Parathyroid adenoma (tissue), 2 donors: Measurements from ENCODE around the gene FLRT1.

Source experiments
- H2AFZ ChIP-seq: fragments of 300-600 bp; sonication (generic); one replicate; pipeline ENCODE4 v1.7.0; 2017; ENCODE audit warnings: antibody characterized with exemption, mild to moderate bottlenecking
- H3K27ac ChIP-seq: fragments of 300-600 bp; sonication (generic); one replicate; pipeline ENCODE4 v1.7.0; 2017
- H3K27me3 ChIP-seq: fragments of 300-600 bp; sonication (generic); one replicate; pipeline ENCODE4 v1.7.0; 2017; ENCODE audit warnings: low read length; ENCODE audit not compliant: control insufficient read depth, insufficient read depth
- H3K36me3 ChIP-seq: fragments of 300-600 bp; sonication (generic); one replicate; pipeline ENCODE4 v1.7.0; 2017; ENCODE audit warnings: low read length; ENCODE audit not compliant: control insufficient read depth, insufficient read depth
- H3K4me1 ChIP-seq: fragments of 300-600 bp; sonication (generic); one replicate; pipeline ENCODE4 v1.7.0; 2017; ENCODE audit warnings: control low read depth
- H3K4me2 ChIP-seq: fragments of 300-600 bp; sonication (generic); one replicate; pipeline ENCODE4 v1.7.0; 2017; ENCODE audit warnings: low read length
- H3K4me3 ChIP-seq: fragments of 300-600 bp; sonication (generic); one replicate; pipeline ENCODE4 v1.7.0; 2017; ENCODE audit warnings: low read depth, low read length
- H3K79me2 ChIP-seq: fragments of 300-600 bp; sonication (generic); one replicate; pipeline ENCODE4 v1.7.0; 2017; ENCODE audit warnings: control low read depth
- H3K9ac ChIP-seq: fragments of 300-600 bp; sonication (generic); one replicate; pipeline ENCODE4 v1.7.0; 2017; ENCODE audit warnings: mild to moderate bottlenecking
- H3K9me3 ChIP-seq: fragments of 300-600 bp; sonication (generic); one replicate; pipeline ENCODE4 v1.7.0; 2017; ENCODE audit warnings: low read length; ENCODE audit not compliant: control insufficient read depth
- TF ChIP-seq, protein P1 (sequence below): fragments of 300-600 bp; sonication (generic); IDR thresholded peaks from one replicate; pipeline ENCODE4 v1.7.0; 2017; ENCODE audit warnings: antibody characterized with exemption, mild to moderate bottlenecking
- donor health status: primary hyperparathyroidism.

The FLRT1 gene

DNA sequence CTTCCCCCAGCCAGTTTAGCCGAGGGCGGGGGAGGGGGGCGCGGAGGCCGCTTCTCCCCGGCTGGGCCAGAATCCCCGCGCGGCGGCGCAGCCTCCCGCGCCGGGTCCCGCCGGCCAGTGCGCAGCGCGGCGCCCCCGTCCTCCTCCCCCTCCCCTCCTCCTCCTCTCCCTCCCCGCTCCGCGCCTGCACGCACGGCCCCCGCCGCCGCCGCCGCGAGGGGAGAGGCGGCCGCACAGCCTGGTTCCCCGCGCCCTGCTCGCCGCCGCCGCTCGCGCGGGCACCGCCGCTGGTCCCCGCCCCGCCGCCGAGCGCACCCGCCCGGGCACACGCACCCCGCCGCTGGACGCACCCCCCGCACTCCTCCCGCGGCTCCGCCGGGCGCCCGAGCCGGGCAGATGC lies at the start of gene FLRT1:
Gene FLRT1 (plus strand): TSS at position 356 of the 400 bp plus-strand sequence. CDS start 80,337 bp downstream, outside the sequence.
- H3K9ac ChIP-seq: no peak within 1 kb of the TSS
- H2AFZ ChIP-seq: no peak within 1 kb of the TSS
- no peaks in the 10 kb centered on the region for H3K9me3 ChIP-seq
- no peaks in the 10 kb centered on the region for H3K4me1 ChIP-seq
- H3K27ac ChIP-seq: no peak within 1 kb of the TSS
- peak within 1 kb of the TSS; percentile 68 for H3K4me2 ChIP-seq
- H3K27me3 ChIP-seq: no peaks in the 10 kb centered on the region
- no peak within 1 kb of the TSS for H3K4me3 ChIP-seq
- TF ChIP-seq, protein P1, sequence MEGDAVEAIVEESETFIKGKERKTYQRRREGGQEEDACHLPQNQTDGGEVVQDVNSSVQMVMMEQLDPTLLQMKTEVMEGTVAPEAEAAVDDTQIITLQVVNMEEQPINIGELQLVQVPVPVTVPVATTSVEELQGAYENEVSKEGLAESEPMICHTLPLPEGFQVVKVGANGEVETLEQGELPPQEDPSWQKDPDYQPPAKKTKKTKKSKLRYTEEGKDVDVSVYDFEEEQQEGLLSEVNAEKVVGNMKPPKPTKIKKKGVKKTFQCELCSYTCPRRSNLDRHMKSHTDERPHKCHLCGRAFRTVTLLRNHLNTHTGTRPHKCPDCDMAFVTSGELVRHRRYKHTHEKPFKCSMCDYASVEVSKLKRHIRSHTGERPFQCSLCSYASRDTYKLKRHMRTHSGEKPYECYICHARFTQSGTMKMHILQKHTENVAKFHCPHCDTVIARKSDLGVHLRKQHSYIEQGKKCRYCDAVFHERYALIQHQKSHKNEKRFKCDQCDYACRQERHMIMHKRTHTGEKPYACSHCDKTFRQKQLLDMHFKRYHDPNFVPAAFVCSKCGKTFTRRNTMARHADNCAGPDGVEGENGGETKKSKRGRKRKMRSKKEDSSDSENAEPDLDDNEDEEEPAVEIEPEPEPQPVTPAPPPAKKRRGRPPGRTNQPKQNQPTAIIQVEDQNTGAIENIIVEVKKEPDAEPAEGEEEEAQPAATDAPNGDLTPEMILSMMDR: no peak
- no peaks in the 10 kb centered on the region for H3K79me2 ChIP-seq
- no peaks in the 10 kb centered on the region for H3K36me3 ChIP-seq

- Histone ChIP-seq H3K27me3 (no peaks in the 10 kb centered on the region), H3K27ac (peak within 1 kb of the TSS; percentile 75), H3K4me2 (peak within 1 kb of the TSS; percentile 86), H3K36me3 (no peaks in the 10 kb centered on the region), H2AFZ (peak within 1 kb of the TSS; percentile 76), H3K4me3 (peak within 1 kb of the TSS; percentile 75), H3K4me1 (no peaks in the 10 kb centered on the region), H3K9me3 (no peaks in the 10 kb centered on the region), H3K9ac (peak within 1 kb of the TSS; percentile 5), H3K79me2 (peaks cover 19% of the 10 kb centered on the region)
- TF ChIP-seq, protein P1: no peak
Observed at GRCh38 chr11:63986156-63986931, 49.4 kb upstream of the FLRT1 start, which contains the start of gene OTUB1. Gene OTUB1, plus strand, starts transcription at chr11:63986438. Its CDS starts 19 bp downstream, at chr11:63986457.

DNA sequence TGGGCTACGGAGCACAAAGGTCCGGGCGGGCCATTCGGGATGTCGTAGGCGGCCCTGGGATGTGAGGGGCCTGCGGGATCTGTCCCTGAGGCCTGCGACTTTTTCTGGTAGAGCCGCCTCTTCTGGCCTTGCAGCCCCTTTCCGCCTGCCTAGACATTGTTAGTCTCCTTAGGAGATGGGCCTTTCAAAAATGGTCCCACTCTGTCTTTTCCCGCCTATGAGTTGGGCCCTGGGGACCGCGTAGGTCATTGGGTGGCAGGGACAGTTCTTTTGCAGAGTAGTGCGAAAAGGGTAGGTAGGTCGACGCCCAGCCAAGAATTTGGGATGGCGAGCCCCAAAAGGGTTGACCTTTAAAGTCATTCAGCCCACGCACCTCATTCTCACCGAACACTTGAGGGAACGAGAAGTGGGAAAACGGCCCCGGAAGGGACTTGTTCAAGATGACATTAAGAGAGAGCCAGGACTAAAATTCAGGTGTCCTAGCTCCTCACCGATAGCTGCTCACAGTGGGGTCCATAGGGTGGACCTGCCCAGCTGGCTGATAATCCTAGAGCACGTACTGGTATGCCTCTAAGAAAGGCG lies 48.7 kb upstream of the FLRT1 start:
- TF ChIP-seq, protein P1: no peak
- Histone ChIP-seq H3K27ac (no peak overlapping the region), H3K9ac (no peak overlapping the region)

GRCh38 chr11:63991558-63991957 lies 44.2 kb upstream of the FLRT1 start:
- H3K4me1 ChIP-seq: no peaks in the 10 kb centered on the region
- no peaks in the 10 kb centered on the region for H3K36me3 ChIP-seq
- no peak overlapping the region for H3K4me3 ChIP-seq
- no peak overlapping the region for H2AFZ ChIP-seq
- no peaks in the 10 kb centered on the region for H3K9me3 ChIP-seq
- H3K27ac ChIP-seq: no peak overlapping the region
- H3K9ac ChIP-seq: no peak overlapping the region
- no peaks in the 10 kb centered on the region for H3K27me3 ChIP-seq
- peaks cover 11% of the 10 kb centered on the region for H3K79me2 ChIP-seq
- no peak overlapping the region for H3K4me2 ChIP-seq
- TF ChIP-seq, protein P1: no peak

More for the DNA sequence above, 48.7 kb upstream of the FLRT1 start:
- H3K4me2 ChIP-seq: peak overlapping the region; percentile 86
- H3K36me3 ChIP-seq: no peaks in the 10 kb centered on the region
- no peaks in the 10 kb centered on the region for H3K27me3 ChIP-seq
- H2AFZ ChIP-seq: peak overlapping the region; percentile 76
- H3K4me1 ChIP-seq: no peaks in the 10 kb centered on the region
- H3K4me3 ChIP-seq: peak overlapping the region; percentile 75
- H3K79me2 ChIP-seq: peaks cover 16% of the 10 kb centered on the region
- no peaks in the 10 kb centered on the region for H3K9me3 ChIP-seq
